Liver (tissue), 9 donors: ENCODE data around the gene RYR1. TPM values are rescaled to one million over a fixed set of nuclear protein-coding genes. Genes with fewer than 3 reads are reported as not detected.

Source experiments
- DNase-seq: peaks from one replicate; pipeline ENCODE4 v3.0.0-alpha.2; 2017; ENCODE audit warnings: low spot score
- H3K27ac ChIP-seq, 2 donors: one replicate each; pipeline ENCODE4 v1.7.0; 2013; ENCODE audit warnings: inconsistent platforms in 2 of 2, low read length in 2 of 2, control low read depth in 1 of 2, low read depth in 1 of 2, mild to moderate bottlenecking in 1 of 2
- H3K27me3 ChIP-seq, 4 donors: one replicate each; pipeline versions ENCODE4 v1.6.1 to v1.7.0; 2013; ENCODE audit warnings: low read length in 3 of 4, inconsistent platforms in 1 of 4, mild to moderate bottlenecking in 1 of 4, moderate library complexity in 1 of 4; ENCODE audit not compliant: control insufficient read depth in 4 of 4, insufficient read depth in 4 of 4
- H3K36me3 ChIP-seq, 4 donors: one replicate each; pipeline versions ENCODE4 v1.6.1 to v1.7.0; 2013; ENCODE audit warnings: low read length in 3 of 4, mild to moderate bottlenecking in 3 of 4, low read depth in 1 of 4, moderate library complexity in 1 of 4; ENCODE audit not compliant: control insufficient read depth in 4 of 4, insufficient read depth in 3 of 4
- H3K4me1 ChIP-seq, 4 donors: one replicate each; pipeline versions ENCODE4 v1.6.1 to v1.7.0; 2013; ENCODE audit warnings: low read length in 3 of 4, mild to moderate bottlenecking in 3 of 4, moderate library complexity in 1 of 4; ENCODE audit not compliant: control insufficient read depth in 4 of 4, insufficient read depth in 4 of 4
- H3K4me3 ChIP-seq, 3 donors: one replicate each; pipeline versions ENCODE4 v1.6.1 to v1.7.0; 2013; ENCODE audit warnings: low read length in 3 of 3, control low read depth in 1 of 3, low read depth in 1 of 3, mild to moderate bottlenecking in 1 of 3
- H3K9ac ChIP-seq, 2 donors: one replicate each; pipeline ENCODE4 v1.7.0; 2013; ENCODE audit warnings: low read length in 2 of 2, mild to moderate bottlenecking in 2 of 2, moderate library complexity in 2 of 2, control low read depth in 1 of 2, low read depth in 1 of 2
- H3K9me3 ChIP-seq, 4 donors: one replicate each; pipeline versions ENCODE4 v1.6.1 to v1.7.0; 2013; ENCODE audit warnings: low read length in 3 of 4; ENCODE audit not compliant: control insufficient read depth in 4 of 4
- EGR1 ChIP-seq, 2 donors: IDR thresholded peaks; 2 replicates each; pipeline ENCODE4 v1.6.1; 2016 to 2018; ENCODE audit warnings: antibody characterized with exemption in 2 of 2, low read depth in 2 of 2
- FOXA1 ChIP-seq: IDR thresholded peaks from 2 replicates; pipeline ENCODE4 v1.6.1; 2016; ENCODE audit warnings: antibody characterized with exemption
- FOXA2 ChIP-seq: IDR thresholded peaks from 2 replicates; pipeline ENCODE4 v1.6.1; 2016; ENCODE audit warnings: antibody characterized with exemption
- GABPA ChIP-seq, 2 donors: IDR thresholded peaks in 1 of 2; conservative IDR thresholded peaks in 1 of 2; 2 replicates each; pipeline ENCODE4 v1.6.1; 2016; ENCODE audit warnings: antibody characterized with exemption in 2 of 2, mild to moderate bottlenecking in 1 of 2, moderate library complexity in 1 of 2
- HNF4A ChIP-seq, 2 donors: conservative IDR thresholded peaks; 2 replicates each; pipeline ENCODE4 v1.6.1; 2016; ENCODE audit warnings: antibody characterized with exemption in 2 of 2, mild to moderate bottlenecking in 2 of 2
- HNF4G ChIP-seq: IDR thresholded peaks from 2 replicates; pipeline ENCODE4 v1.6.1; 2016; ENCODE audit warnings: antibody characterized with exemption
- JUND ChIP-seq, 2 donors: IDR thresholded peaks; 2 replicates each; pipeline ENCODE4 v1.6.1; 2016; ENCODE audit warnings: antibody characterized with exemption in 2 of 2
- RAD21 ChIP-seq, 2 donors: IDR thresholded peaks; 2 replicates each; pipeline ENCODE4 v1.6.1; 2016; ENCODE audit warnings: antibody characterized with exemption in 2 of 2, mild to moderate bottlenecking in 2 of 2
- RXRA ChIP-seq, 2 donors: IDR thresholded peaks; 2 replicates each; pipeline ENCODE4 v1.6.1; 2017 to 2018; ENCODE audit warnings: antibody characterized with exemption in 2 of 2, mild to moderate bottlenecking in 1 of 2
- SP1 ChIP-seq: IDR thresholded peaks from 2 replicates; pipeline ENCODE4 v1.6.1; 2018; ENCODE audit warnings: antibody characterized with exemption, mild to moderate bottlenecking
- TAF1 ChIP-seq: conservative IDR thresholded peaks from 2 replicates; pipeline ENCODE4 v1.6.1; 2016; ENCODE audit warnings: antibody characterized with exemption, mild to moderate bottlenecking
- WGBS: extraction: QIAGEN DNeasy Blood & Tissue Kit; methylation state at CpG from one replicate; pipeline ENCODE4 v1.1.7; 2013; 5-methylcytosine and 5-hydroxymethylcytosine counted together
- polyA plus RNA-seq, 2 donors: library from polyadenylated mRNA; stranded (reverse) in 1 of 2; unstranded in 1 of 2; fragments of 200-250 nt in 1 of 2; fragments of >200 nt in 1 of 2; fragmentation: Nextera tagmentation in 1 of 2; extraction: Ambion mirVana in 1 of 2; gene quantifications; one replicate each; pipeline versions ENCODE4 v1.2.1 to v1.2.3, GENCODE V29; 2013 to 2015
- total RNA-seq, 2 donors: library from RNA; depleted of rRNA; stranded (reverse); fragments of >200 nt; gene quantifications; one replicate each; pipeline ENCODE4 v1.2.3, GENCODE V29; 2014
- TF ChIP-seq, protein P1 (sequence below): IDR thresholded peaks from 2 replicates; pipeline ENCODE4 v1.6.1; 2016; ENCODE audit warnings: antibody characterized with exemption, mild to moderate bottlenecking
- TF ChIP-seq, protein P2 (sequence below): fragments of 150-350 bp; IDR thresholded peaks from 2 replicates; pipeline ENCODE4 v1.5.1; 2017; ENCODE audit warnings: improper control_type of control experiment, low read depth, low read length; ENCODE audit not compliant: missing input control
- TF ChIP-seq, protein P3 (sequence below): IDR thresholded peaks from 2 replicates; pipeline ENCODE4 v1.6.1; 2016; ENCODE audit warnings: antibody characterized with exemption
- TF ChIP-seq, protein P4 (sequence below): IDR thresholded peaks from 2 replicates; pipeline ENCODE4 v1.6.1; 2016; ENCODE audit warnings: antibody characterized with exemption
- donor health status: healthy.
- donor health status: healthy.
- donor health status: healthy.
- donor health status: healthy.
- donor health status: healthy.

Gene RYR1
- total and polyA plus RNA-seq, 4 donors = 0.01 to 0.70 (median 0.29) TPM

DNA sequence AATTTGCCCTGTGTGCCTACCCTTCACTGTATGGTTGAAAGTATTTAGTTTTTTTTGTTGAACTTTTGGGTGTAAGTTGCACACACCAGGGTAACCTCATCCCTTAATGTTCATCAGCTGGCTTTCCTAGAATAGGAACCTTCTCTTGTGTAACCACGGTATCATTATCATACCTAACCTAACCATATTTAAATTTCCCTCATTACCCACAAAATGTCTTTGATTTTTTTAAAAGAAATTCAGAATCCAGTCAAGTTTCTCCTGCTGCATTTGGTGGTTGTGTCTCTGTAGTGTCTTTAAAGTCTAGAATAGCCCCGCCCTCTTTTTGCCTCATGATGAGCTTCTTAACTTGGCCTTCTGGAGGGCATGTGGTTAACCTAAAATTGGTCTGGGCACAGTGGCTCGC lies 80.3 kb downstream of the RYR1 start:
- WGBS = 77% methylated on average over 3 of the region's 3 CpGs
- TF ChIP-seq EGR1 (IDR thresholded peaks at IDR 0.05; ENCODE audit: low read depth in 2 of 2) (no peak), HNF4G (no peak), FOXA1 (no peak), TAF1 (no peak), RXRA (IDR thresholded peaks at IDR 0.05) (no peak), JUND (IDR thresholded peaks at IDR 0.05) (no peak), GABPA (IDR thresholded peaks at IDR 0.05 in 1 of 2, conservative IDR thresholded peaks at IDR 0.05 in 1 of 2) (no peak), RAD21 (IDR thresholded peaks at IDR 0.05) (no peak), SP1 (no peak), FOXA2 (no peak), HNF4A (conservative IDR thresholded peaks at IDR 0.05) (no peak)
- TF ChIP-seq, protein P1, sequence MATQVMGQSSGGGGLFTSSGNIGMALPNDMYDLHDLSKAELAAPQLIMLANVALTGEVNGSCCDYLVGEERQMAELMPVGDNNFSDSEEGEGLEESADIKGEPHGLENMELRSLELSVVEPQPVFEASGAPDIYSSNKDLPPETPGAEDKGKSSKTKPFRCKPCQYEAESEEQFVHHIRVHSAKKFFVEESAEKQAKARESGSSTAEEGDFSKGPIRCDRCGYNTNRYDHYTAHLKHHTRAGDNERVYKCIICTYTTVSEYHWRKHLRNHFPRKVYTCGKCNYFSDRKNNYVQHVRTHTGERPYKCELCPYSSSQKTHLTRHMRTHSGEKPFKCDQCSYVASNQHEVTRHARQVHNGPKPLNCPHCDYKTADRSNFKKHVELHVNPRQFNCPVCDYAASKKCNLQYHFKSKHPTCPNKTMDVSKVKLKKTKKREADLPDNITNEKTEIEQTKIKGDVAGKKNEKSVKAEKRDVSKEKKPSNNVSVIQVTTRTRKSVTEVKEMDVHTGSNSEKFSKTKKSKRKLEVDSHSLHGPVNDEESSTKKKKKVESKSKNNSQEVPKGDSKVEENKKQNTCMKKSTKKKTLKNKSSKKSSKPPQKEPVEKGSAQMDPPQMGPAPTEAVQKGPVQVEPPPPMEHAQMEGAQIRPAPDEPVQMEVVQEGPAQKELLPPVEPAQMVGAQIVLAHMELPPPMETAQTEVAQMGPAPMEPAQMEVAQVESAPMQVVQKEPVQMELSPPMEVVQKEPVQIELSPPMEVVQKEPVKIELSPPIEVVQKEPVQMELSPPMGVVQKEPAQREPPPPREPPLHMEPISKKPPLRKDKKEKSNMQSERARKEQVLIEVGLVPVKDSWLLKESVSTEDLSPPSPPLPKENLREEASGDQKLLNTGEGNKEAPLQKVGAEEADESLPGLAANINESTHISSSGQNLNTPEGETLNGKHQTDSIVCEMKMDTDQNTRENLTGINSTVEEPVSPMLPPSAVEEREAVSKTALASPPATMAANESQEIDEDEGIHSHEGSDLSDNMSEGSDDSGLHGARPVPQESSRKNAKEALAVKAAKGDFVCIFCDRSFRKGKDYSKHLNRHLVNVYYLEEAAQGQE = no peak
- TF ChIP-seq, protein P2, sequence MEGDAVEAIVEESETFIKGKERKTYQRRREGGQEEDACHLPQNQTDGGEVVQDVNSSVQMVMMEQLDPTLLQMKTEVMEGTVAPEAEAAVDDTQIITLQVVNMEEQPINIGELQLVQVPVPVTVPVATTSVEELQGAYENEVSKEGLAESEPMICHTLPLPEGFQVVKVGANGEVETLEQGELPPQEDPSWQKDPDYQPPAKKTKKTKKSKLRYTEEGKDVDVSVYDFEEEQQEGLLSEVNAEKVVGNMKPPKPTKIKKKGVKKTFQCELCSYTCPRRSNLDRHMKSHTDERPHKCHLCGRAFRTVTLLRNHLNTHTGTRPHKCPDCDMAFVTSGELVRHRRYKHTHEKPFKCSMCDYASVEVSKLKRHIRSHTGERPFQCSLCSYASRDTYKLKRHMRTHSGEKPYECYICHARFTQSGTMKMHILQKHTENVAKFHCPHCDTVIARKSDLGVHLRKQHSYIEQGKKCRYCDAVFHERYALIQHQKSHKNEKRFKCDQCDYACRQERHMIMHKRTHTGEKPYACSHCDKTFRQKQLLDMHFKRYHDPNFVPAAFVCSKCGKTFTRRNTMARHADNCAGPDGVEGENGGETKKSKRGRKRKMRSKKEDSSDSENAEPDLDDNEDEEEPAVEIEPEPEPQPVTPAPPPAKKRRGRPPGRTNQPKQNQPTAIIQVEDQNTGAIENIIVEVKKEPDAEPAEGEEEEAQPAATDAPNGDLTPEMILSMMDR = no peak
- TF ChIP-seq, protein P3, sequence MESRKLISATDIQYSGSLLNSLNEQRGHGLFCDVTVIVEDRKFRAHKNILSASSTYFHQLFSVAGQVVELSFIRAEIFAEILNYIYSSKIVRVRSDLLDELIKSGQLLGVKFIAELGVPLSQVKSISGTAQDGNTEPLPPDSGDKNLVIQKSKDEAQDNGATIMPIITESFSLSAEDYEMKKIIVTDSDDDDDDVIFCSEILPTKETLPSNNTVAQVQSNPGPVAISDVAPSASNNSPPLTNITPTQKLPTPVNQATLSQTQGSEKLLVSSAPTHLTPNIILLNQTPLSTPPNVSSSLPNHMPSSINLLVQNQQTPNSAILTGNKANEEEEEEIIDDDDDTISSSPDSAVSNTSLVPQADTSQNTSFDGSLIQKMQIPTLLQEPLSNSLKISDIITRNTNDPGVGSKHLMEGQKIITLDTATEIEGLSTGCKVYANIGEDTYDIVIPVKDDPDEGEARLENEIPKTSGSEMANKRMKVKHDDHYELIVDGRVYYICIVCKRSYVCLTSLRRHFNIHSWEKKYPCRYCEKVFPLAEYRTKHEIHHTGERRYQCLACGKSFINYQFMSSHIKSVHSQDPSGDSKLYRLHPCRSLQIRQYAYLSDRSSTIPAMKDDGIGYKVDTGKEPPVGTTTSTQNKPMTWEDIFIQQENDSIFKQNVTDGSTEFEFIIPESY = no peak
- Histone ChIP-seq H3K9ac (no peak overlapping the region), H3K36me3 (no peaks in the 10 kb centered on the region), H3K27ac (no peak overlapping the region), H3K4me1 (no peaks in the 10 kb centered on the region), H3K4me3 (no peak overlapping the region), H3K27me3 (no peaks in the 10 kb centered on the region), H3K9me3 (no peaks in the 10 kb centered on the region)
- no peak for DNase-seq

DNA sequence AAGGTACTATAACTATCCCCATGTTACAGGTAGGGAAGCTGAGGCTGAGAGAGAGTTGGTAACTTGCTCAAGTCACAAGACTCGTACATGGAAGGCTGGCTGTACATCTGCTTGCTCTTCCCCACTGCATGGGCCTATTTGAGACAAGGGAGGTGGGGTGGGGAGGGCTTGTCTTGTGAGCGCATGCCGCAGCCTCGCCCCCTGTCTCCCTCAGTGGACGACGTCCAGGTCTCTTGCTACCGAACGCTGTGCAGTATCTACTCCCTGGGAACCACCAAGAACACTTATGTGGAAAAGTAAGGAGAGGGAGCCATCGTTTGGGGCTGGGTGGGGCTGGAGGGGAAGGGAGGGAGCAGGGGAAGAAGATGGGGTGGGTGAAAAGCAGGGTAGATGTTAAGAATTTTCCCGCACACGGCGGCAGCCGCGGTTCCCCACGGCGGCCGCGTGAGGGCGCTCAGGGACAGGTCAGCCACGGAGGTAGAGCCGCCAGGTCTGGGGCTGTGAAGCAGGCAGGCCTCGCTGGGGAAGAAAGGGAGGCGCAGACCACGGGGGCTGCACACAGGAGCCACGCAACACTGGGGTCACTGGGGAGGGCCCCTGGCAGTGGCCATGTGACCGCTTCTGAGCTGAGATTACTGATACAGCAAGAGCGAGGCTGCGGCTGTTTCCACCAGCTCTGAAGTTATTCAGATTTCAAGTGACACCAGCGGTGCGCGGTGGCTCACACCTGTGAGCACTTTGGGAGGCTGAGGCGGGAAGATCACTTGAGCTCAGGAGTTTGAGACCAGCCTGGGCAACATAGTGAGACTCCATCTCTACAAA lies 81.5 kb downstream of the RYR1 start:
- Histone ChIP-seq H3K9ac (no peak overlapping the region), H3K36me3 (no peaks in the 10 kb centered on the region), H3K4me3 (no peak overlapping the region), H3K9me3 (no peaks in the 10 kb centered on the region), H3K27ac (no peak overlapping the region), H3K4me1 (no peaks in the 10 kb centered on the region), H3K27me3 (no peaks in the 10 kb centered on the region)
- peak; percentile 73 for DNase-seq
- WGBS = 34% methylated on average over 32 of the region's 32 CpGs
- TF ChIP-seq HNF4G (no peak), EGR1 (IDR thresholded peaks at IDR 0.05; ENCODE audit: low read depth in 2 of 2) (no peak), RXRA (IDR thresholded peaks at IDR 0.05) (no peak), HNF4A (conservative IDR thresholded peaks at IDR 0.05) (no peak), RAD21 (IDR thresholded peaks at IDR 0.05) (peak; percentile 71 to 80), FOXA1 (no peak), GABPA (IDR thresholded peaks at IDR 0.05 in 1 of 2, conservative IDR thresholded peaks at IDR 0.05 in 1 of 2) (no peak)
- TF ChIP-seq, protein P4, sequence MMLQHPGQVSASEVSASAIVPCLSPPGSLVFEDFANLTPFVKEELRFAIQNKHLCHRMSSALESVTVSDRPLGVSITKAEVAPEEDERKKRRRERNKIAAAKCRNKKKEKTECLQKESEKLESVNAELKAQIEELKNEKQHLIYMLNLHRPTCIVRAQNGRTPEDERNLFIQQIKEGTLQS = no peak
- TF ChIP-seq, protein P2 = peak; percentile 64
- TF ChIP-seq, protein P3 = no peak
